ENCODE results near the gene FABP2.

DNA sequence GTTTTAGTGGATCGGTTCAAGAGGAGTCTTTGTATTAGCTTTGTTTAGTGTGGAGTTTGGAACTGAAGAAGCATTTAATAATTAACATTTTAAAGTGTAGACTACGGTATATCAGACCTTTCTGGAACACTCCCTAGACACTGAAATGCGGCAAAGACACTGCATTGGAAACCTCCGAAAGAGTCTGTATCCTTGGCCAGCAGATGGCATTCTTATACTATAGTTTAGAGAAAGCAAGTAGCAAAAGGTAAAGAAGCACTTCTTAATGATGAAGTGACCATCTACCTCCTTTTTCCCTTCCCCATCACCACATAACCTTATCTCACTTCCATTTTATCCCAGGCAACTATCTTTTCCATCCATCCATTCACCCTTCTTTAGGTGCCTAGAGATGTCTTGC lies 7.6 kb downstream of the FABP2 start:
- TF ChIP-seq, protein P1, sequence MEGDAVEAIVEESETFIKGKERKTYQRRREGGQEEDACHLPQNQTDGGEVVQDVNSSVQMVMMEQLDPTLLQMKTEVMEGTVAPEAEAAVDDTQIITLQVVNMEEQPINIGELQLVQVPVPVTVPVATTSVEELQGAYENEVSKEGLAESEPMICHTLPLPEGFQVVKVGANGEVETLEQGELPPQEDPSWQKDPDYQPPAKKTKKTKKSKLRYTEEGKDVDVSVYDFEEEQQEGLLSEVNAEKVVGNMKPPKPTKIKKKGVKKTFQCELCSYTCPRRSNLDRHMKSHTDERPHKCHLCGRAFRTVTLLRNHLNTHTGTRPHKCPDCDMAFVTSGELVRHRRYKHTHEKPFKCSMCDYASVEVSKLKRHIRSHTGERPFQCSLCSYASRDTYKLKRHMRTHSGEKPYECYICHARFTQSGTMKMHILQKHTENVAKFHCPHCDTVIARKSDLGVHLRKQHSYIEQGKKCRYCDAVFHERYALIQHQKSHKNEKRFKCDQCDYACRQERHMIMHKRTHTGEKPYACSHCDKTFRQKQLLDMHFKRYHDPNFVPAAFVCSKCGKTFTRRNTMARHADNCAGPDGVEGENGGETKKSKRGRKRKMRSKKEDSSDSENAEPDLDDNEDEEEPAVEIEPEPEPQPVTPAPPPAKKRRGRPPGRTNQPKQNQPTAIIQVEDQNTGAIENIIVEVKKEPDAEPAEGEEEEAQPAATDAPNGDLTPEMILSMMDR (IDR thresholded peaks at IDR 0.05; ENCODE audit: low read depth, low read length), result peak; percentile 78
- no peak for TF ChIP-seq EZH2phosphoT487 (IDR thresholded peaks at IDR 0.05; ENCODE audit: low read depth)

All from OCI-LY3 (cell line).